ENCODE data around the gene APLP2. TPM values are rescaled to one million over a fixed set of nuclear protein-coding genes. Genes with fewer than 3 reads are reported as not detected.
"Not testable (repeated sequence)": the region's sequence is repeated elsewhere in the genome, so short reads cannot be mapped to it uniquely, and the experiment has no call there.

APLP2 gene
- total and polyA plus RNA-seq, 4 donors = 190 to 337 (median 233) TPM

DNA sequence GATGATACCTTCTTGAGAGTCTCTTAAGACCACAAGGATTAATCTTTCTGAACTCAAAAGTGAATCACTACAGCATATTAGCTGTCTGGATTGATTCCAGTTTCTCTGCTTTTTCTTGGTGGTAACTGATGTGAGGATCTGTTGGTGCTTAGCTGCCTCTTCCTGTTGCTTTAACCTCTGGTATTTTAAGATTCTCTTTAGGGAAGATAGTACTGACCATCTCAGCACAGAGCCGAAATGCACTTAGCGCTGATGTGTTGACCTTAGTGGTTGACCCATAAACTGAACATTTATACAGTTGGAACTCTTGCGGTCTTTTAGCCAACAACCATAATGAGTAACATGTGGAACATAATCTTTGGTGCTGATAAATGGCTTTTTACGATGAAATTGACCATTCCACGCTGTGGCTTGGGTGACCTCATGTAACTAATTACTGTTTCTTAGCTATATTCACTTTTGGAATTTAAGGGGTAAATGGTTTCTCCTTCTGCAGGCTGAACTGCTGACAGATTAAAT is 33.7 kb downstream of the APLP2 start:
- Histone ChIP-seq H3K4me3 (ENCODE audit: low read depth in 1 of 3, low read length in 3 of 3) (no peak overlapping the region), H3K27ac (ENCODE audit: low read depth in 1 of 2, low read length in 2 of 2) (no peak overlapping the region), H3K36me3 (ENCODE audit: control insufficient read depth in 4 of 4, insufficient read depth in 3 of 4, low read depth in 1 of 4, low read length in 3 of 4) (no peaks in the 10 kb centered on the region), H3K4me1 (ENCODE audit: control insufficient read depth in 4 of 4, insufficient read depth in 4 of 4, low read length in 3 of 4) (peaks cover 5 to 28% (median 21%) of the 10 kb centered on the region in 4 donors), H3K9me3 (ENCODE audit: control insufficient read depth in 4 of 4, low read length in 3 of 4) (no peaks in the 10 kb centered on the region), H3K27me3 (ENCODE audit: control insufficient read depth in 4 of 4, insufficient read depth in 4 of 4, low read length in 3 of 4) (no peaks in the 10 kb centered on the region), H3K9ac (ENCODE audit: low read depth in 1 of 2, low read length in 2 of 2) (no peak overlapping the region)
- DNase-seq (ENCODE audit: low spot score) = no peak
- WGBS = 76% methylated on average over 5 of the region's 5 CpGs
- TF ChIP-seq RXRA (IDR thresholded peaks at IDR 0.05) = no peak
- peak; percentile 79 for TF ChIP-seq NR2F2 (IDR thresholded peaks at IDR 0.05)
- TF ChIP-seq JUND (IDR thresholded peaks at IDR 0.05) = peak in 1 of 2 donors; percentile 3
- no peak for TF ChIP-seq YY1 (IDR thresholded peaks at IDR 0.05)

DNA sequence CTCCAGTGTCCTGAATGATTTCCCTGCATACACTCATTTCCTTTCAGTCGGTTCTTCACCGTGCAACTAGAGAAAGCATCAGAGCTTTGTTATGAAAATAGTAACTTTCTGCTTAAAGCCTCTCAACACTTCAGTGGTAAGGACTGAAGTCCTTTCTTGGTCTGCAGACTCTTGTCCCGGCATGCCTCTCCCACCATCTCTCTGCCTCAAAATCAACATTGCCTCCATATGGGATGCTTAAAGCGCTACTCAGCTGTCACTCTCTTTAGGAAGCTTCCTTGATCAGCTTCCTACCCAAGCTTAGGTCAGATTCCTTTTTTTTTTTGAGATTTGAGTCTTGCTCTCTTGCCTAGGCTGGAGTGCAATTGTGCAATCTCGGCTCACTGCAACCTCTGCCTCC is 36.7 kb downstream of the APLP2 start:
- H3K27ac ChIP-seq (ENCODE audit: low read depth in 1 of 2, low read length in 2 of 2) = no peak overlapping the region
- no peak overlapping the region for H3K4me3 ChIP-seq (ENCODE audit: low read depth in 1 of 3, low read length in 3 of 3)
- no peak for DNase-seq (ENCODE audit: low spot score)
- WGBS = 95% methylated on average over 5 of the region's 5 CpGs
- H3K36me3 ChIP-seq (ENCODE audit: control insufficient read depth in 4 of 4, insufficient read depth in 3 of 4, low read depth in 1 of 4, low read length in 3 of 4) = peaks cover 0 to 10% (median 6%) of the 10 kb centered on the region in 4 donors
- no peaks in the 10 kb centered on the region for H3K27me3 ChIP-seq (ENCODE audit: control insufficient read depth in 4 of 4, insufficient read depth in 4 of 4, low read length in 3 of 4)
- TF ChIP-seq SP1 (IDR thresholded peaks at IDR 0.05) = no peak
- no peak for TF ChIP-seq GABPA (IDR thresholded peaks at IDR 0.05 in 1 of 2, conservative IDR thresholded peaks at IDR 0.05 in 1 of 2)
- TF ChIP-seq, protein P1, sequence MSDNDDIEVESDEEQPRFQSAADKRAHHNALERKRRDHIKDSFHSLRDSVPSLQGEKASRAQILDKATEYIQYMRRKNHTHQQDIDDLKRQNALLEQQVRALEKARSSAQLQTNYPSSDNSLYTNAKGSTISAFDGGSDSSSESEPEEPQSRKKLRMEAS (IDR thresholded peaks at IDR 0.05) = no peak
- no peak for TF ChIP-seq YY1 (IDR thresholded peaks at IDR 0.05)
- no peak for TF ChIP-seq HNF4A (conservative IDR thresholded peaks at IDR 0.05)
- TF ChIP-seq, protein P2, sequence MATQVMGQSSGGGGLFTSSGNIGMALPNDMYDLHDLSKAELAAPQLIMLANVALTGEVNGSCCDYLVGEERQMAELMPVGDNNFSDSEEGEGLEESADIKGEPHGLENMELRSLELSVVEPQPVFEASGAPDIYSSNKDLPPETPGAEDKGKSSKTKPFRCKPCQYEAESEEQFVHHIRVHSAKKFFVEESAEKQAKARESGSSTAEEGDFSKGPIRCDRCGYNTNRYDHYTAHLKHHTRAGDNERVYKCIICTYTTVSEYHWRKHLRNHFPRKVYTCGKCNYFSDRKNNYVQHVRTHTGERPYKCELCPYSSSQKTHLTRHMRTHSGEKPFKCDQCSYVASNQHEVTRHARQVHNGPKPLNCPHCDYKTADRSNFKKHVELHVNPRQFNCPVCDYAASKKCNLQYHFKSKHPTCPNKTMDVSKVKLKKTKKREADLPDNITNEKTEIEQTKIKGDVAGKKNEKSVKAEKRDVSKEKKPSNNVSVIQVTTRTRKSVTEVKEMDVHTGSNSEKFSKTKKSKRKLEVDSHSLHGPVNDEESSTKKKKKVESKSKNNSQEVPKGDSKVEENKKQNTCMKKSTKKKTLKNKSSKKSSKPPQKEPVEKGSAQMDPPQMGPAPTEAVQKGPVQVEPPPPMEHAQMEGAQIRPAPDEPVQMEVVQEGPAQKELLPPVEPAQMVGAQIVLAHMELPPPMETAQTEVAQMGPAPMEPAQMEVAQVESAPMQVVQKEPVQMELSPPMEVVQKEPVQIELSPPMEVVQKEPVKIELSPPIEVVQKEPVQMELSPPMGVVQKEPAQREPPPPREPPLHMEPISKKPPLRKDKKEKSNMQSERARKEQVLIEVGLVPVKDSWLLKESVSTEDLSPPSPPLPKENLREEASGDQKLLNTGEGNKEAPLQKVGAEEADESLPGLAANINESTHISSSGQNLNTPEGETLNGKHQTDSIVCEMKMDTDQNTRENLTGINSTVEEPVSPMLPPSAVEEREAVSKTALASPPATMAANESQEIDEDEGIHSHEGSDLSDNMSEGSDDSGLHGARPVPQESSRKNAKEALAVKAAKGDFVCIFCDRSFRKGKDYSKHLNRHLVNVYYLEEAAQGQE (IDR thresholded peaks at IDR 0.05) = no peak
- TF ChIP-seq RAD21 (IDR thresholded peaks at IDR 0.05) = no peak
- TF ChIP-seq EGR1 (IDR thresholded peaks at IDR 0.05; ENCODE audit: low read depth in 2 of 2) = no peak
- H3K4me1 ChIP-seq (ENCODE audit: control insufficient read depth in 4 of 4, insufficient read depth in 4 of 4, low read length in 3 of 4) = peaks cover 4 to 22% (median 18%) of the 10 kb centered on the region in 4 donors
- H3K9ac ChIP-seq (ENCODE audit: low read depth in 1 of 2, low read length in 2 of 2) = no peak overlapping the region
- H3K9me3 ChIP-seq (ENCODE audit: control insufficient read depth in 4 of 4, low read length in 3 of 4) = no peaks in the 10 kb centered on the region

DNA sequence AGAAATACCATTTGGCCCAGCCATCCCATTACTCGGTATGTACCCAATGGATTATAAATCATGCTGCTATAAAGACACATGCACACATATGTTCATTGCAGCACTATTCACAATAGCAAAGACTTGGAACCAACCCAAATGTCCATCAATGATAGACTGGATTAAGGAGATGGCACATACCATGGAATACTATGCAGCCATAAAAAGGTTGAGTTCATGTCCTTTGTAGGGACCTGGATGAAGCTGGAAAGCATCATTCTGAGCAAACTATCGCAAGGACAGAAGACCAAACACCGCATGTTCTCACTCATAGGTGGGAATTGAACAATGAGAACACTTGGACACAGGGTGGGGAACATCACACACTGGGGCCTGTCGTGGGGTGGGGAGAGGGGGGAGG is 39.0 kb downstream of the APLP2 start:
- H3K4me3 ChIP-seq (ENCODE audit: low read depth in 1 of 3, low read length in 3 of 3); DNase-seq (ENCODE audit: low spot score); H3K27me3 ChIP-seq (ENCODE audit: control insufficient read depth in 4 of 4, insufficient read depth in 4 of 4, low read length in 3 of 4); H3K9ac ChIP-seq (ENCODE audit: low read depth in 1 of 2, low read length in 2 of 2); H3K9me3 ChIP-seq (ENCODE audit: control insufficient read depth in 4 of 4, low read length in 3 of 4); H3K4me1 ChIP-seq (ENCODE audit: control insufficient read depth in 4 of 4, insufficient read depth in 4 of 4, low read length in 3 of 4); H3K27ac ChIP-seq (ENCODE audit: low read depth in 1 of 2, low read length in 2 of 2): not testable (repeated sequence)
- WGBS = over 99% methylated on average over 4 of the region's 4 CpGs
- H3K36me3 ChIP-seq (ENCODE audit: control insufficient read depth in 4 of 4, insufficient read depth in 3 of 4, low read depth in 1 of 4, low read length in 3 of 4) = peaks cover 0 to 14% (median 8%) of the 10 kb centered on the region in 4 donors
